SIG-M5 treated with dmso at 0.1 percent for 504 hours (cell line): Measurements from ENCODE around the gene KRTAP1-5.
"Not testable (repeated sequence)": the region's sequence is repeated elsewhere in the genome, so short reads cannot be mapped to it uniquely, and the experiment has no call there.

Source experiments
- DNase-seq: peaks from one replicate; lab custom pipeline; 2025; ENCODE audit not compliant: unreplicated experiment; lab: John Stamatoyannopoulos, UW

KRTAP1-5 gene

GRCh38 chr17:41049110-41049509, 22.1 kb upstream of the KRTAP1-5 start:
- DNase-seq, result no peak

GRCh38 chr17:41048441-41048840, 21.4 kb upstream of the KRTAP1-5 start:
- no peak for DNase-seq

- not testable (repeated sequence) for DNase-seq
These were observed 19.9 kb upstream of the KRTAP1-5 start, which contains the start of gene KRTAP2-1 for GRCh38 chr17:41046735-41047465. Gene KRTAP2-1, minus strand, starts transcription at chr17:41047316. Its CDS starts 49 bp downstream, at chr17:41047267.

GRCh38 chr17:41042953-41043352, 15.9 kb upstream of the KRTAP1-5 start:
- no peak for DNase-seq

- not testable (repeated sequence) for DNase-seq
These were observed 14.0 kb upstream of the KRTAP1-5 start, which contains the start of gene KRTAP1-1 for GRCh38 chr17:41040783-41041571. Gene KRTAP1-1, minus strand, starts transcription at chr17:41041450. Its CDS starts 53 bp downstream, at chr17:41041397.

- no peak for DNase-seq
These were observed 10.9 kb upstream of the KRTAP1-5 start for GRCh38 chr17:41037853-41038350.

GRCh38 chr17:41034346-41034935, 7.4 kb upstream of the KRTAP1-5 start, which contains the start of gene KRTAP1-3:
Gene KRTAP1-3, minus strand, starts transcription at chr17:41034874. Its CDS starts 53 bp downstream, at chr17:41034821.
- DNase-seq, result not testable (repeated sequence)

GRCh38 chr17:41029633-41030245, 2.7 kb upstream of the KRTAP1-5 start, which contains the start of gene KRTAP1-4:
Gene KRTAP1-4, minus strand, starts transcription at chr17:41030195. Its CDS starts 117 bp downstream, at chr17:41030078.
- no peak for DNase-seq

- DNase-seq, result no peak
These were observed 2.3 kb downstream of the KRTAP1-5 start for GRCh38 chr17:41024697-41025096.

- no peak for DNase-seq
These were observed 6.7 kb downstream of the KRTAP1-5 start for GRCh38 chr17:41020336-41020735.

GRCh38 chr17:41019415-41019814, 7.6 kb downstream of the KRTAP1-5 start:
- DNase-seq, result no peak

GRCh38 chr17:41018541-41018940, 8.5 kb downstream of the KRTAP1-5 start:
- no peak for DNase-seq

- no peak for DNase-seq
These were observed 10.3 kb downstream of the KRTAP1-5 start for GRCh38 chr17:41016578-41017215.

- no peak for DNase-seq
These were observed 11.6 kb downstream of the KRTAP1-5 start for GRCh38 chr17:41015454-41015853.

- no peak for DNase-seq
These were observed 13.4 kb downstream of the KRTAP1-5 start for GRCh38 chr17:41013606-41014005.

- no peak for DNase-seq
These were observed 13.8 kb downstream of the KRTAP1-5 start for GRCh38 chr17:41013181-41013580.

- no peak for DNase-seq
These were observed 14.5 kb downstream of the KRTAP1-5 start for GRCh38 chr17:41012326-41013120.

- no peak for DNase-seq
These were observed 16.6 kb downstream of the KRTAP1-5 start for GRCh38 chr17:41010441-41010840.

GRCh38 chr17:41009936-41010335, 17.1 kb downstream of the KRTAP1-5 start:
- DNase-seq, result no peak
